HG02884 (cell line): ENCODE measurements around the gene HCN4.

Experiments
- ATAC-seq: cut with Tn5 transposase; IDR thresholded peaks from one replicate; pipeline ENCODE4 v1.9.1; 2021; ENCODE audit warnings: mild to moderate bottlenecking, moderate library complexity; ENCODE audit not compliant: unreplicated experiment

The HCN4 gene

DNA sequence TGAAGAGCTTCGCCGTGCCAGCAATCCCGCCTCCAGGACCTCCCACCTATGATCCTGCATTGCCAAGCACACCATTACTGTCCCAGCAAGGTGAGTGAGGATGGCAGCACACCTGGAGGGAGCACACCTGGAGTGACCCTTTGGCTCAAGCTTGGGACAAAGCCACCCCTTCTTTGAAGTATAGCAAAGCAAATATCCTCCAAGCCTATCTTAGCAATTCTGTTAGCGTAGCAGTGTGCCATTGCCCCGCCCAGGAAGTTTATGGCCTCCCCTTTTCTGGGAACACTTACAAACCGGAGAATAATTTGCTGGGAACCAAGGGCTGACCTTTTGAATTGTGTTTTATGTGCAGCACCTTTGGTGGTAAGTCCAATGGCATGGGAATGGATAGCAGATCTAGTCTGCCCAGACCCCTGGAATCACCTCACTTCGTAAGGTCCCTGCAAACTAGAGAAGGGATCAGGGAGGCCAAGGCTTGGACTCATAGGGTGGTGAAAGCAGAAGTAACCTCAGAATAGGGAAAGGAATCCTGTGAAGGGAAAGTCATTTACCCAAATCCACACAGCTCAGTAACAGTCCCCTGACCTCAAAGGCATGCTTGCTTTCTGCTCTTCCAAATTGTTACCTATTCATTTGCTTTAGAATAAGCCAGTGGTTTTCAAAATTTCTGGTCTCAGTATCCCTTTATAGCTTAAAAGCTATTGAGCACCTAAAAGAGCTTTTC is 70.1 kb downstream of the HCN4 start:
- ATAC-seq: no peak

DNA sequence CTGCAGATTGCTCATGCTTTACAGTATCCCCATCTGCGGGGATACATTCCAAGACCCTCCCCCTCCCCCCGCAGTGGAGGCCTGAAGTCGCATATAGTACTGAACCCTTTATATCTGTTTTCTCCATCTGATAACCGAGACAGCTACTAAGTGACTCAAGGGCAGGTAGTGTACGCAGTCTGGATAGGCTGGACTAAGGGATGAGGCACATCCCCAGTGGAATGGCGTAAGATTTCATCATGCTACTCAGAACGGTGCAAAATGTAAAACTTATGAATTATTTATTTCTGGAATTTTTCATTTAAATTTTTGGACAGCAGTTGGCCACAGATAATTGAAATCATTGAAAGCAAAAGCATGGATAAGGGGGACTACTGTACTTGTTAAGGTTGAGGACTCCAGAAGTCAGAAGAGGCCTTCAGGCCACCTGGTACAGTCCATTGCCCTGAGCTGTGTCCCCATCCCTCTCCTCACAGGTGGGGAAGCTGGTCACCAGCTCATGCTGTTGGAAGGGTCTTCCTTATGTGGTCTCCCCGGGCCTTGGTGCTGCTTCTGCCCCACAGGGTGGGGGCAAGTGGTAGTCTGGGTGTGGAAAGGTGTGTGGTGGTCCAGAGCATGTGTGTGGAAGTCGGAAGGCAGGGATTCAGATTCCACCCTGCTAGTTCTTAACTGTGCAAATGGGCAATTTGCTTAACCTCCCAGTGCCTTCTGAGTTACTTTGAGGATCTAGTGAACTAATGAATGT is 72.0 kb downstream of the HCN4 start:
- no peak for ATAC-seq

DNA sequence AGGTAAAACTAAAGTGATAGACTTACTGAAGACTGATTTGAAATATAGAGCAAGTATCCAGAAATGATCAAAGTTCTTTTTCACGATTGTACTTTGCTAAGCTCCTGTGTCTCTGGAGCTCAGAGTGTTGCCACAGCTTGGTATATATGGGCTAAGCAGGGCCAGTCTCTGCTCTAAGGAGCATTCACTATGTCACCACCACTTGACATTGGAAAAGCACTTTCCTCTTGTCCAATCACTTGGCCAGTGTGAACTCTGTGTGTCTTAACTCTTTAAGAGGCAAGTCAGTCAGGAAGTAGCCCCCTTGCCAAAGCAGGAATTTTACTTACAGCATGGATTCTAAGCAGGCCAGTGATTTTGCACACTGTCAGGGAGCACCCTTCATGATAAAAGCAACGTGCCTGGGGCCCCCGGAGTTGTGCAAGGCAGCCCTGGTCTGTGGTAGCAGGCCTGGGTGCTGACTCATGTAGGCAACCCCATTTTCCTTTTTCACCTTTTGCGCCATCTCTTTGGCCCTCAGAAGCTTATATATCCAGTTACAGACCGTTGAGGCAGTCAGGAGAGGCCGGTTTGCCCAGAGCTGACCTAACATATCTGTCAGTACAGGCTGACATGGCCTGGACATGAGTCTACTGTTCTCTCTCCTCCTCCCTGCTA is 73.0 kb downstream of the HCN4 start:
- ATAC-seq: no peak

DNA sequence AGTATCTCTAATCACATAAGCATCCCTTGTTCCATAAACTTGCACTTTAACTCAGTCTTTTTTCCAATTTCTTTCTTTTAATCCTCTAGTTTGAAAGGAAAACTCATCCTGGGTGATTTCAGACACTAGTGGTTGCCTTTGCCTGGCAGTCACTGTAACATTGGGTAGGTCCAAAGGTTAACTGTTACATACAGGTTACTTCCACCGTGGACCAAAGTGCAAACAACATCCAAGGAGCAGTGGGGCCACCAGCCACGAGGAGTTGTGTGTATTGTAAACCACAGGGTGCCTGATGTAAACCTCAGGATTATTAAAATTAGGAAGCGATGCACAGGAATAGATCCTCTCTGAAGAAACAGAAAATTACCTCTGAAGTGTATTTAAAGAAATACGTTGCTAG is 75.0 kb downstream of the HCN4 start:
- ATAC-seq: no peak

DNA sequence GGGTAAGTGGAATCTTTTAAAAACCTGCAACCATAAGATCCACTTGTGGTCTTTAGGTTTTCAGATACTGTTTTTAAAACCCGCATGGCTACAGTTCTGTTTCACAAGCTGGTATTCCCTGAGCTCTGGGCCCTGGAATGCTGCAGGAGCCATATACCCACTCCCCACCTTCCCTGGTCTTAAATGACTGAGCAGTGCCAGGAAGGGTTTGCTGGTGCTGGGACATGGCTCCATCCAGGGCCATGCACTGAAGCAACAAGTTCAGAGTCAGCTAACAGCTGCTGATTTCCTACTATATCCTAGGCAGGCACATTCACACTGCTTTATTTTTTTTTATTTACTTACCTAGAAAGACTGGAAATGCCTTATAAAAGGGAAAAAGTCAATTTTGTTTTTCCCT is 77.3 kb downstream of the HCN4 start:
- no peak for ATAC-seq

DNA sequence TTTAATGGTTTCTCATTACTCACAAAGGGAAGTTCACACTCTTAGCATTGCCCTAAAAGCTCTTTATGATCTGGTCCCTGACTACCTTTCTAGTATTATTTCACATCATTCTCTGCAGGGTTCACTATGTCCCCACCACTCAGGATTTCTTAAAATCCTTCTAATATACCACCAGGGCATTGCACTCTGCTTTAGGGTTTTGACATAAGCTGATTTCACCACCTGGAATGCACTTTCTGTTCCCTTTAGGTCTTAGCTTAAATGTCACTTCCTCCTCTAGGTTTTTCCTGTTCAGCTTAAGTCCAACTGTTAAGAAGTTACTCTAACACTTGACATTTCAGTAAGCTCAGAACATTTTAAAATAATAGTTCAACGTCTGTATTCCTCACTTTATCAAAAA is 81.7 kb downstream of the HCN4 start:
- ATAC-seq: no peak

DNA sequence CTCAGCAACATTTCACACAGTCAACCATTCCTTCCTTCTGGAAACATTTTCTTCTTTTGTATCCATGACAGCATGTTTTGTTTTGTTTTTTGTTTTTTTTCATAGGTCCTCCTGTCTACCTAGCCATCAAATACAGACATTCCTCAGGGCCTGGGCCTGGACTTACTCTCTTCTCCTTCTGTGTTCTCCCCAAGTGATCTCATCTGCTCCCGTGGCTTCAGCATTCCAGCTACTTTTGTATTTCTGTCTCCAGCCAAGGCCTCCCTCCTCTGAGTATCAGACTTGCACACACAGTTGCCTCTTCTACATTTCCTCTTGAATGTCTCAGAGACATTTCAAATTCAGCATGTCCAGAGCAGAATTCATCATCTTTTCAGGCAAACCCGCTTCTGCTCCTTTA is 82.4 kb downstream of the HCN4 start:
- no peak for ATAC-seq

DNA sequence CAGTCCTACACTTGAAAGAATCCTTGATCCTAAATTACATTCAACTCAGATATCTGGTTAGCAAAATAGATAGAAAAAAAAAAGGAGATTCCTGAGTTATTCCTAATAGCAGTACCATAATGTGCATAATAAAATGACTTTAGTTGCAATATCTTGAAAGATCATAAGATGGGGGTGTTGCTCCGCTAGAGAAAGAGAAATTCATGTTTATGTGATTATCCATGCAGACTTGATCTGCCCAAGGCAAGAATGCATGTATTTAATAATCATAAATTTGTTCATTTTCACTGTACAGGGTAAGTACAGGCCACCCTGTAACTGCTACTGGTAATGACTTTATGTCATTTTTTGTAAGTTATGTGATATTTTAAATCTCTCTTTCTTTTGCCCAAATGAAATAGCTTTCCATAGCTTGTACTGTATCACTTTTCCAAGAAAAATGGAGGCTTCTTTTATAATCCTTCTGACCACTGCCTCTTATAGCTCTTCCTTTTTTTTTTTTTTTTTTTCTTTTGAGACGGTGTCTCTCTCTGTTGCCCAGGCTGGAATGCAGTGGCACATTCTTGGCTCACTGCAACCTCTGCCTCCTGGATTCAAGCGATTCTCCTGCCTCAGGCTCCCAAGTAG is 84.6 kb downstream of the HCN4 start:
- ATAC-seq: no peak

DNA sequence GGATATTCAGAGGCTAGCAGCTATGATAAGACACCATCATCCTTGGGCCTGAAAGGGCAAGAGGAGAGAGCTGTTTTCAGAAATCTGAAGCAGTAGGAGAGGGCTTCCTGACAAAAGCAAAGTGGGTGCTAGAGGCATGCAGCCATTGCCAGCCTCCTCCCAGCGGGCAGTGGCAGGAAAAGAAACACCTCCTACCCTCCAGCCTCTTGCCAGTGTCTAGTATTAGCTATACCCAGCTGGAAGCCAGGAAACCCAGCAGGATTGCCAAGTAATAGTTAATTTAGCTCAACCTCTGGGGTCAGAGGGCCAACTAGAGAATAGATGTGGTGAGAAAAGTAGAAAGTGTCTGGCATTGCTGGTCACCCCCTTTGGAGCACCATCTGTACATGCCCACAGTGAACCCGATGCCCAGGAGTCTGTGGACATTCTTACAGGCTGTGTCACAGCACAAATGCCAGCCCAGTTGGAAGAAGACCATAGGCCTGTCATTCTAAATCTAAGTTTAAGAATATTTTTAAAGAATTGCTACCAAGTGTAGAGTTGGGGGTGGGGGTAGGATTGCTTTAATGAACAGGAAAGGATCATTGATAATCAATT is 85.3 kb downstream of the HCN4 start:
- no peak for ATAC-seq

DNA sequence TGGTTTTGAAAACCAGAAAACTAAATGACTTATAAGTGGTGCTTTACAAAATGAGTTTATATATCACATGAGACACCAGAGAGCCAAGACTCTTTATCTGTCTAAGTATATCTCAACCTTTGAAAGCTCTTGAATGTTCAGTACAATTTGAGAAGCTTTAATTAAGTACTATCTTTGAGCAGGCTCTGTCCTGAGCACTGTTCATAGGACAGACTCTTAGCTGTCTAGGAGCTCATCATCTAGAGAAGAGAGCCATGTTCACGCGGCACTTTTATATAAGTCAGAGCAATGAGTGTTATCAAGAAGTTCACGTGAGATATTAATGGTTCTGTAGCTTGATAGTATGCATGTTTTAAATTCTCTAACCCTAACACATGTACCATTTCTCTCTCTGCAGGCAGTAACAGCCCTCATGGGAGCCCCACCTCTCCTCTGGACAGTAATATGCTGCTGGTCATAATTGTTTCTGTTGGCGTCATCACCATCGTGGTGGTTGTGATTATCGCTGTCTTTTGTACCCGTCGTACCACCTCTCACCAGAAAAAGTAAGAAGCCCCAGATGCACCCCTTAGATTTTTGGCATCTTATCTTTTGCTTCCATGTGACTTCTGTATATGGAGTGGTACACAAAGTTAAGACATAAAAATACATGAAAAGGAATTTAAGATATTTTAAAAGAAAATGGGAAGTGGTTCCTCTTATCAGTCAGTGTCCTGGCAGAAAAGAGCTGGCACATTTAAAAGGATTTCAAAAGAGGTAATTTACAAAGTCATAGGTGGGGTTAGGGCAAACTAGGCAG is 86.0 kb downstream of the HCN4 start:
- ATAC-seq: no peak

DNA sequence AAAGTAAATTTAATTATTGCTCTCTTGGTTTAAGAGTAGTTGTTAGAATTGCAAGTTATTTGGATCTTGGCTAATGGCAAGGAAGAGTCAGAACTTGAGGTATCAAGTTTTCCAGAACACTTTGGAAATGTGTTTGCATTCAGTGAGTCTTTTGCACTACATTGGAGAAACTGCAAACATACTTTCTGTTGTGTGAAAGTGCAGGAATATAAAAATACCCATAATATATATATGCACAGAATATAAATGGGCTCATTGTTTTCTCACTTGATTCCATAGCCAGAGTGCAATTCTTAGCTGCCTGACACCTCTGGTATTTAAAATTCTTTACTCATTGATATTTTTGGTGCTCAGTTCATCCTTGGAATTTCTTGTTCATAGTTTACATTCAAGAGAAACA is 92.9 kb downstream of the HCN4 start:
- no peak for ATAC-seq

DNA sequence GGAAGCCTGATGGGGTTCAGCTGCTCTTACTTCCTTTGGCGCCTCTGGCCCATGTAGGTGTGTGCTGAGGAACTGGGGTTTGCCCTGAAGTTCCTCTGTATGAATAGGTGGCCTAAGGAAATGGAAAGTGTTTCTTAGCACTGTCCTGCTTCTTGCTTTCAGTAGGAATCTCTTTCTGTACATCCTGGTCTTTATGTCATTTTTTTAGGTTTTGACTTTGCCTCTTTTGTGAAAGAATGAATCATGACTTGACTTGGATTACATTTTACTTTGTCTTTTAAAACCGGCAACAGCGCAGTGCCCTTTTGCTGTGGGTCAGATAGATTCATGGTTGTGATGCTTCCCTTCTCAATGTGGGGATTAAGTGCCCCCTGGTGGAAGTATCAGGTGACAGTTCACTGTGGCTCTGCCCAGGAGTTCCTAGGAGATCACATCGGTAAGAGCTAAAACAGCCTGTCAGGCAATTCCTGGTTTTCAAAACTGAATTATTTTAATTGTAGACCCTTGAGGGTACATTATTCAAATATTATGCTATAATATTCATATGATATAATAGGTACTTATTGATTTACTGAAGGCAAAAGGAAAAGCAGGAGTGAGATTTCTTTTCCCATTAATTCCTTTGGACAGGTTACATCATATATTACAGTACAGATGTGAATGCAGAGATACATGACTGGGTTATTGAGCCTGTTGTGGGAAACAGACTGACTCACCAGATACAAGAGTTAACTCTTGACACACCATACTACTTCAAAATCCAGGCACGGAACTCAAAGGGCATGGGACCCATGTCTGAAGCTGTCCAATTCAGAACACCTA is 95.4 kb downstream of the HCN4 start:
- ATAC-seq: no peak

DNA sequence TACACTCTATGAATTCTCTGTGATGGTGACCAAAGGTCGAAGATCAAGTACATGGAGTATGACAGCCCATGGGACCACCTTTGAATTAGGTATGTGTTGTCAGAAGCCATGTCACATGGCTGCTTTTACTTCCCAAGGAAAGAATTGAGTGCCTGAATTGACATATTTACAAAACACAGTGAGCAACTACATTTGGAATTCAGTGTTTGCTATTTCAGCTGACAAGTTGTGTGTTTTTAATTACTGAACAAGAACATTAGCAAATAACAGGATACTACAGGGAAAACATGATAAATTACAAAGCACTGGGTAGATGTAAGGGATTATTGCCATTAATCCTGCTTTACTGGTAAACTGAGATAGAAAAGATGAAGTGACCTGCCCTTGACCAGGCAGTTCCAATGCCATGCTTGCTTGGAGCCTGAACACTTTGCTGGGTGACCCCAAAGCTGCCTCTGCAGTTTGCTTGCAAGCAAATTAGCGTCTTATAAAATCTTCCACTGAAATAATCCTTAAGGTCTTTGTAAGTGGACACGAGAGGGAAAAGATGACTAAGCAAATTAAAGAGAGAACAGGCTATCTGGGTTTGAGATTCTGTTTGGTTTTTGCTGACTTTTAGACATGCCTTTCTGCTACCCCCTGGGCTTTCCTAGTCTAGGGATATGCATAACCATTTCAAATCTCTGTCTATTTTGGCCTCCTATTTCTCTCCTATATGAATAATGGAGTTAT is 98.2 kb downstream of the HCN4 start:
- no peak for ATAC-seq
